CD14-positive monocyte (primary cell): Measurements from ENCODE around the gene PAXX. TPM values are rescaled to one million over a fixed set of nuclear protein-coding genes. Genes with fewer than 3 reads are reported as not detected.

Experiments used
- DNase-seq, 3 donors: peaks; one replicate each; pipeline ENCODE4 v3.0.0-alpha.2; 2011 to 2022
- H2AFZ ChIP-seq: 2 replicates; pipeline ENCODE4 v1.6.0; 2012; ENCODE audit warnings: mild to moderate bottlenecking, low read depth, low read length, inconsistent platforms; ENCODE audit not compliant: insufficient read depth, poor library complexity, severe bottlenecking
- H3K27ac ChIP-seq, 2 donors: 1 replicate in 1 of 2; 2 replicates in 1 of 2; pipeline ENCODE4 v1.5.1; 2012 to 2013; ENCODE audit warnings: low read length in 2 of 2, control low read depth in 1 of 2, inconsistent platforms in 1 of 2, low read depth in 1 of 2, mild to moderate bottlenecking in 1 of 2
- H3K27me3 ChIP-seq, 2 donors: one replicate each; pipeline versions ENCODE4 v1.6.0 to v1.6.1; 2011 to 2013; ENCODE audit warnings: low read length in 2 of 2; ENCODE audit not compliant: control insufficient read depth in 2 of 2, insufficient read depth in 2 of 2
- H3K36me3 ChIP-seq, 2 donors: replicated peaks in 1 of 2; 1 replicate in 1 of 2; 2 replicates in 1 of 2; pipeline versions ENCODE4 v1.5.1 to v1.6.1; 2012 to 2013; ENCODE audit warnings: low read length in 2 of 2, control low read depth in 1 of 2, inconsistent platforms in 1 of 2, mild to moderate bottlenecking in 1 of 2; ENCODE audit not compliant: insufficient read depth in 2 of 2, control insufficient read depth in 1 of 2
- H3K4me1 ChIP-seq, 2 donors: 1 replicate in 1 of 2; 2 replicates in 1 of 2; pipeline versions ENCODE4 v1.5.1 to v1.6.1; 2012 to 2013; ENCODE audit warnings: low read length in 2 of 2, control low read depth in 1 of 2, inconsistent platforms in 1 of 2, mild to moderate bottlenecking in 1 of 2, moderate library complexity in 1 of 2; ENCODE audit not compliant: insufficient read depth in 2 of 2, control insufficient read depth in 1 of 2
- H3K4me2 ChIP-seq: replicated peaks from 2 replicates; pipeline ENCODE3; 2012; ENCODE audit warnings: low read length, moderate library complexity, mild to moderate bottlenecking; ENCODE audit not compliant: poor library complexity, severe bottlenecking; ENCODE audit errors: extremely low read depth
- H3K4me3 ChIP-seq, 3 experiments: fragments of 200-600 bp in 1 of 3; sonication (generic) in 1 of 3; replicated peaks in 1 of 3; 1 replicate in 2 of 3; 2 replicates in 1 of 3; pipeline ENCODE4 v1.5.1; 2011 to 2013; ENCODE audit warnings: low read length in 3 of 3, mild to moderate bottlenecking in 3 of 3, control low read depth in 2 of 3, low read depth in 2 of 3, inconsistent platforms in 1 of 3, moderate library complexity in 1 of 3
- H3K79me2 ChIP-seq: 2 replicates; pipeline ENCODE4 v1.6.0; 2012; ENCODE audit warnings: mild to moderate bottlenecking, control low read depth, inconsistent platforms, low read length, moderate library complexity; ENCODE audit not compliant: insufficient read depth
- H3K9ac ChIP-seq: 2 replicates; pipeline ENCODE4 v1.6.0; 2017; ENCODE audit warnings: low read length, mild to moderate bottlenecking; ENCODE audit not compliant: insufficient read depth, poor library complexity, severe bottlenecking
- H3K9me3 ChIP-seq, 2 donors: replicated peaks in 1 of 2; 1 replicate in 1 of 2; 2 replicates in 1 of 2; pipeline versions ENCODE4 v1.5.1 to v1.6.1; 2012 to 2013; ENCODE audit warnings: low read length in 2 of 2, control low read depth in 1 of 2; ENCODE audit not compliant: control insufficient read depth in 1 of 2, insufficient read depth in 1 of 2
- H4K20me1 ChIP-seq: 2 replicates; pipeline ENCODE4 v1.6.0; 2012; ENCODE audit warnings: mild to moderate bottlenecking, low read length, control low read depth, moderate library complexity; ENCODE audit not compliant: insufficient read depth
- H3K27ac Mint-ChIP-seq, 7 donors: one replicate each; pipeline ENCODE4 v1.8.0; 2020; ENCODE audit warnings: mild to moderate bottlenecking in 7 of 7, mixed read lengths in 7 of 7, moderate library complexity in 6 of 7, inconsistent platforms in 2 of 7
- H3K27me3 Mint-ChIP-seq, 3 donors: one replicate each; pipeline ENCODE4 v1.8.0; 2021 to 2022; ENCODE audit warnings: low read depth in 3 of 3, mild to moderate bottlenecking in 3 of 3, mixed read lengths in 3 of 3, moderate library complexity in 3 of 3, inconsistent platforms in 1 of 3
- H3K36me3 Mint-ChIP-seq, 2 donors: one replicate each; pipeline ENCODE4 v1.8.0; 2020; ENCODE audit warnings: mixed read lengths in 2 of 2, inconsistent platforms in 1 of 2, mild to moderate bottlenecking in 1 of 2
- H3K4me1 Mint-ChIP-seq: one replicate; pipeline ENCODE4 v1.8.0; 2020; ENCODE audit warnings: mild to moderate bottlenecking, mixed read lengths
- H3K4me3 Mint-ChIP-seq, 2 donors: one replicate each; pipeline ENCODE4 v1.8.0; 2020; ENCODE audit warnings: mild to moderate bottlenecking in 2 of 2, mixed read lengths in 2 of 2, moderate library complexity in 1 of 2
- H3K9me3 Mint-ChIP-seq, 7 donors: one replicate each; pipeline ENCODE4 v1.8.0; 2020 to 2022; ENCODE audit warnings: mixed read lengths in 7 of 7, mild to moderate bottlenecking in 6 of 7, moderate library complexity in 6 of 7, inconsistent platforms in 2 of 7
- WGBS: methylation state at CpG from one replicate; pipeline ENCODE4 v1.1.5; 2013; ENCODE audit warnings: missing lambda C conversion rate; ENCODE audit not compliant: insufficient coverage; 5-methylcytosine and 5-hydroxymethylcytosine counted together
- intact Hi-C, 2 donors: fragments of 100-400 bp; cut with micrococcal nuclease; formaldehyde crosslinking; loops; one replicate each; pipeline versions ENCODE4 v1.15.0 to v1.15.1; 2023
- polyA plus RNA-seq, 3 donors: library from polyadenylated mRNA; depleted of rRNA in 1 of 3; unstranded in 2 of 3; stranded (reverse) in 1 of 3; fragments of 300-500 nt in 2 of 3; fragments of >200 nt in 1 of 3; fragmentation: Illumina TruSeq in 2 of 3; gene quantifications; 1 replicate in 2 of 3; 2 replicates in 1 of 3; pipeline ENCODE4 v1.2.3, GENCODE V29; 2012 to 2021
- TF ChIP-seq, protein P1 (sequence below): fragments of 200-600 bp; IDR thresholded peaks from one replicate; pipeline ENCODE4 v1.8.0; 2022; ENCODE audit warnings: antibody characterized with exemption, mild to moderate bottlenecking

Gene PAXX
- polyA plus RNA-seq, 3 donors = 35.3 to 92.9 (median 40.7) TPM

- Histone ChIP-seq H3K27ac (no peak overlapping the region), H3K9ac (no peak overlapping the region), H3K36me3 (peaks cover 15 to 22% of the 10 kb centered on the region in 2 donors), H3K9me3 (no peaks in the 10 kb centered on the region), H2AFZ (no peak overlapping the region), H3K4me1 (peaks cover 26 to 38% of the 10 kb centered on the region in 2 donors), H4K20me1 (peaks cover 52% of the 10 kb centered on the region), H3K27me3 (no peaks in the 10 kb centered on the region), H3K4me2 (no peak overlapping the region), H3K4me3 (no peak overlapping the region), H3K79me2 (peaks cover 38% of the 10 kb centered on the region)
- TF ChIP-seq, protein P1, sequence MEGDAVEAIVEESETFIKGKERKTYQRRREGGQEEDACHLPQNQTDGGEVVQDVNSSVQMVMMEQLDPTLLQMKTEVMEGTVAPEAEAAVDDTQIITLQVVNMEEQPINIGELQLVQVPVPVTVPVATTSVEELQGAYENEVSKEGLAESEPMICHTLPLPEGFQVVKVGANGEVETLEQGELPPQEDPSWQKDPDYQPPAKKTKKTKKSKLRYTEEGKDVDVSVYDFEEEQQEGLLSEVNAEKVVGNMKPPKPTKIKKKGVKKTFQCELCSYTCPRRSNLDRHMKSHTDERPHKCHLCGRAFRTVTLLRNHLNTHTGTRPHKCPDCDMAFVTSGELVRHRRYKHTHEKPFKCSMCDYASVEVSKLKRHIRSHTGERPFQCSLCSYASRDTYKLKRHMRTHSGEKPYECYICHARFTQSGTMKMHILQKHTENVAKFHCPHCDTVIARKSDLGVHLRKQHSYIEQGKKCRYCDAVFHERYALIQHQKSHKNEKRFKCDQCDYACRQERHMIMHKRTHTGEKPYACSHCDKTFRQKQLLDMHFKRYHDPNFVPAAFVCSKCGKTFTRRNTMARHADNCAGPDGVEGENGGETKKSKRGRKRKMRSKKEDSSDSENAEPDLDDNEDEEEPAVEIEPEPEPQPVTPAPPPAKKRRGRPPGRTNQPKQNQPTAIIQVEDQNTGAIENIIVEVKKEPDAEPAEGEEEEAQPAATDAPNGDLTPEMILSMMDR = no peak
- intact Hi-C loops = loop anchor here in 1 of 2 donors (10.0 kb wide), 1 partner anchor 92 kb away; the partner anchor contains the start of genes C8G and FBXW5
- no peaks in the 10 kb centered on the region for H3K9me3 Mint-ChIP-seq
- DNase-seq = no peak
- 83% methylated on average over 4 of the region's 13 CpGs for WGBS
- H3K36me3 Mint-ChIP-seq = peaks cover 5 to 26% of the 10 kb centered on the region in 2 donors
- H3K4me1 Mint-ChIP-seq = peaks cover 25% of the 10 kb centered on the region
- peaks cover 0 to 1% (median 0%) of the 10 kb centered on the region in 3 donors for H3K27me3 Mint-ChIP-seq
- H3K27ac Mint-ChIP-seq = no peak overlapping the region
- no peak overlapping the region for H3K4me3 Mint-ChIP-seq
These were observed 44.8 kb downstream of the PAXX start for GRCh38 chr9:137037035-137037434.

- peaks cover 23% of the 10 kb centered on the region for H3K4me1 Mint-ChIP-seq
- H3K27ac Mint-ChIP-seq = no peak overlapping the region
- intact Hi-C loops = loop anchor here in 1 of 2 donors (10.0 kb wide), 1 partner anchor 93 kb away; the partner anchor contains the start of genes C8G and FBXW5
- Histone ChIP-seq H3K4me2 (no peak overlapping the region), H3K36me3 (peaks cover 15 to 22% of the 10 kb centered on the region in 2 donors), H2AFZ (no peak overlapping the region), H4K20me1 (peaks cover 51% of the 10 kb centered on the region), H3K79me2 (peaks cover 34% of the 10 kb centered on the region), H3K27ac (no peak overlapping the region), H3K9me3 (no peaks in the 10 kb centered on the region), H3K4me1 (peaks cover 21 to 34% of the 10 kb centered on the region in 2 donors), H3K4me3 (no peak overlapping the region), H3K9ac (no peak overlapping the region), H3K27me3 (no peaks in the 10 kb centered on the region)
- 91% methylated on average over 8 of the region's 10 CpGs for WGBS
- H3K4me3 Mint-ChIP-seq = no peak overlapping the region
- H3K27me3 Mint-ChIP-seq = peaks cover 0 to 2% (median 1%) of the 10 kb centered on the region in 3 donors
- no peaks in the 10 kb centered on the region for H3K9me3 Mint-ChIP-seq
- DNase-seq = no peak
- peaks cover 5 to 26% of the 10 kb centered on the region in 2 donors for H3K36me3 Mint-ChIP-seq
- TF ChIP-seq, protein P1 = no peak
These were observed 45.3 kb downstream of the PAXX start for GRCh38 chr9:137037483-137037882.
